Activated naive CD4-positive, alpha-beta T cell treated with anti-CD3 and anti-CD28 coated beads for 36 hours (primary cell): ENCODE measurements around the gene DYNLL1. TPM values are rescaled to one million over a fixed set of nuclear protein-coding genes. Genes with fewer than 3 reads are reported as not detected.

Experiments
- CTCF ChIA-PET: fragments of 350-600 bp; sonication (Branson Sonifier 250); formaldehyde crosslinking; loops from one replicate; lab custom pipeline; 2021; ENCODE audit warnings: antibody characterized with exemption; lab: Charles Lee
- DNase-seq: peaks from one replicate; pipeline ENCODE4 v3.0.0-alpha.2; 2020
- H3K27ac Mint-ChIP-seq: one replicate; pipeline ENCODE4 v1.8.0; 2021; ENCODE audit warnings: mild to moderate bottlenecking, mixed read lengths
- H3K27me3 Mint-ChIP-seq: one replicate; pipeline ENCODE4 v1.8.0; 2021; ENCODE audit warnings: low read depth, mixed read lengths
- H3K36me3 Mint-ChIP-seq: one replicate; pipeline ENCODE4 v1.8.0; 2021; ENCODE audit warnings: low read depth, mixed read lengths
- H3K4me1 Mint-ChIP-seq: one replicate; pipeline ENCODE4 v1.8.0; 2021; ENCODE audit warnings: low read depth, mixed read lengths
- H3K4me3 Mint-ChIP-seq: one replicate; pipeline ENCODE4 v1.8.0; 2021; ENCODE audit warnings: mild to moderate bottlenecking, moderate library complexity, mixed read lengths
- H3K9me3 Mint-ChIP-seq: one replicate; pipeline ENCODE4 v1.8.0; 2021; ENCODE audit warnings: mixed read lengths
- intact Hi-C: fragments of 100-400 bp; cut with micrococcal nuclease; formaldehyde crosslinking; loops from one replicate; pipeline ENCODE4 v1.15.1; 2023
- total RNA-seq, 2 experiments: library from RNA; stranded (reverse); gene quantifications; one replicate each; pipeline ENCODE4 v1.2.3, GENCODE V29; 2021

DYNLL1 gene
- total RNA-seq, 2 experiments from 2014 or later: 93.4 to 93.5 TPM

DNA sequence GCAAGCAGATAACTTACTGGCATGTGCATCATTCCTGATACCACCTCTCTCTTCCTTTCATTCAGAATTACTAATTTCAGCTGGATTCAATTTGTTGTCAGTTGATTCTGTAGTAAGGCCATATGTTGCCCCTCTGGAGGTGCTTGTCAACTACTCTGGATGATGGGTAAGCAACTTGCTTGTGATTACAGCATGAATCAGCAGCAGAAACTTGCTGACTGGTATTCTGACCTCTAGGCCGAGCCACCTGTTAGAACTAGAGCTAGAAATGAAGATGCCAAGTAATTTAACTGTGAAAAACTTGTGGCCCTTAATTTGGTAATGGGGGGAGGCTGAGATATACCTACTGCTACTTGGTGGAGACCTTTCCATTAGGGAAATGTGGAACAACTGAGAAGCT is 43.4 kb downstream of the DYNLL1 start:
- H3K4me3 Mint-ChIP-seq: no peak overlapping the region
- no peaks in the 10 kb centered on the region for H3K27me3 Mint-ChIP-seq
- CTCF ChIA-PET: interaction anchor here (0.6 to 1.1 kb wide), 3 partner anchors 20 to 70 kb away, joined by 3 read pairs; no protein-coding TSS in a partner anchor
- H3K27ac Mint-ChIP-seq: peak overlapping the region; percentile 73
- peaks cover 26% of the 10 kb centered on the region for H3K36me3 Mint-ChIP-seq
- intact Hi-C loops: loop anchor here (5.0 to 10.0 kb wide), 3 partner anchors 335 to 525 kb away; partner anchors contain the start of genes RAB35 and RPLP0
- peaks cover 71% of the 10 kb centered on the region for H3K4me1 Mint-ChIP-seq
- no peaks in the 10 kb centered on the region for H3K9me3 Mint-ChIP-seq
- DNase-seq: peak; percentile 23

DNA sequence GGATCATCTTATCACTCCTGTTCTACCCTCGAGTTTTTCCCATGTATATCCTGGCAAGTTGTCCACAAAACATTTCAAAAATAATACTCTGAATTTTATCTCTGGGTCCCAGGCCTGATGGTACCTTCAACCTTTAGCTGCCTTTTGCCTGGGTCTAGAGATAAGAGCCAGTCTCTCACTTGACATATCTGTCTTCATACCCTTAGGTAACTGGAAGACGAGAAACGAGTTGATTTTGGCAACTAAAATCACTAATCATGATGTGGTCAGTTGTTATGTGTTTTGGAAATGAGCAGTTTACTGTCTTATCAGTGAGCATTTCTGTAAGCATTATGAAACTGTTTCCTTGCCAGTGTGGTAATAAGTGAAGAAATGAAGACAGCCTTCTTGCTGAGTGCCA is 44.5 kb downstream of the DYNLL1 start:
- H3K27ac Mint-ChIP-seq: peak overlapping the region; percentile 5
- CTCF ChIA-PET: interaction anchor here (1.0 to 1.1 kb wide), 2 partner anchors 21 to 71 kb away, joined by 3 read pairs; no protein-coding TSS in a partner anchor
- peaks cover 24% of the 10 kb centered on the region for H3K36me3 Mint-ChIP-seq
- DNase-seq: no peak
- no peaks in the 10 kb centered on the region for H3K9me3 Mint-ChIP-seq
- intact Hi-C loops: no loop called here
- H3K27me3 Mint-ChIP-seq: no peaks in the 10 kb centered on the region
- peaks cover 72% of the 10 kb centered on the region for H3K4me1 Mint-ChIP-seq
- no peak overlapping the region for H3K4me3 Mint-ChIP-seq

DNA sequence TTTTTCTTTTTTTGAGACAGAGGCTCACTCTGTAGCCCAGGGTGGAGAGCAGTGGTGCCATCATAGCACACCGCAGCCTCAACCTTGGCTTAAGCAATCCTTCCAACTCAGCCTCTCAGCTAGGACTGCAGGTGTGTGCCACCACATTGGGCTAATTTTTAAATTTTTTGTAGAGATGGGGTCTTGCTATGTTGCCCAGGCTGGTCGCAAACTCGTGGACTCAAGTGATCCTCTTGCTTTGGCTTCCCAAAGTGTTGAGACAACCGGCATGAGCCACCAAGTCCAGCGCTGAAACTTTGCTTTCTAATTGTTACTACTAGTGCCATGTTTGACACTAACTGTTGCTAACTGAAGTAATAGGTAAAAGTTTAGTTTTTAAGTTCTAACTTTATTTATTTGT is 46.3 kb downstream of the DYNLL1 start:
- no peak for DNase-seq
- CTCF ChIA-PET: interaction anchor here (1.5 kb wide), 1 partner anchor 41 kb away, joined by 5 read pairs; no protein-coding TSS in a partner anchor
- no peaks in the 10 kb centered on the region for H3K27me3 Mint-ChIP-seq
- intact Hi-C loops: no loop called here
- no peaks in the 10 kb centered on the region for H3K9me3 Mint-ChIP-seq
- H3K36me3 Mint-ChIP-seq: peaks cover 21% of the 10 kb centered on the region
- H3K27ac Mint-ChIP-seq: no peak overlapping the region
- peaks cover 66% of the 10 kb centered on the region for H3K4me1 Mint-ChIP-seq
- H3K4me3 Mint-ChIP-seq: no peak overlapping the region

DNA sequence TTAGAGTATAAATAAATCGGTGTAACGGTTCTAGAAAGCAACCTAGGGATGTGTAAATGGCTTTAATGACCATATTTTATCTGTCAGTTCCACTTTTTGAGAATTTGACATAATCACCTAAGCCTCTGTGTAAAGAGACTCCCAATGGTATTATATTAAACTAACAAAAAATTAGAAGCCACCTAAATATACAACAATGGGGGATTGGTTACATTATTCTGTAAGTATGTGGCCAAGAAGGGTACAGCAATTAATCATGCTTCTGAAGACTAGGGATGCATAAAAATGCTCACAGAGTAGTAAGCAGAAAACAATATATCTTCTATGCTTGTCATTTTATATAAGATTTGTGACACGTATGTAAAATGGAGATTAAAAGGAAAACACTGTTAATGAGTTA is 48.8 kb downstream of the DYNLL1 start:
- Mint-ChIP-seq H3K27ac (no peak overlapping the region), H3K4me3 (no peak overlapping the region), H3K4me1 (peaks cover 41% of the 10 kb centered on the region), H3K9me3 (no peaks in the 10 kb centered on the region), H3K27me3 (no peaks in the 10 kb centered on the region), H3K36me3 (peaks cover 3% of the 10 kb centered on the region)
- CTCF ChIA-PET: interaction anchor here (0.6 kb wide), 2 partner anchors 17 to 105 kb away, joined by 3 read pairs; no protein-coding TSS in a partner anchor
- DNase-seq: no peak
- intact Hi-C loops: no loop called here

DNA sequence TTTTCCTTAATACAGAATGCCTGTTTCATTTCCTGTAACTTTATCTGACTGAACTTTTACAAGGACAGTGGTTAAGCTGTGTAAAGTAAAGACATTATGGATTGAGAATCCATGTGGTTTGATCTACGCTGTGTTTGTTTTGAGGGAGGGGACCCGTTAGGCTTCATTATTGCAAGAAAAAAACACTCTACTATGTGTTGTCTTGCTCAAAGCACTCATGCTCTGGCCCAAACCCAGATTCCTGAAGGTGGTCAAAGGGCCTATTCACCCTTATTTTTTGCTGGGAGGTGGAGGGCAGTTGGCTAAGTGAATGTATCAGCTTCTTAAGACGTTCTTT is 50.1 kb downstream of the DYNLL1 start:
- CTCF ChIA-PET: no interaction called here
- H3K4me1 Mint-ChIP-seq: peaks cover 30% of the 10 kb centered on the region
- DNase-seq: no peak
- no peak overlapping the region for H3K4me3 Mint-ChIP-seq
- H3K9me3 Mint-ChIP-seq: no peaks in the 10 kb centered on the region
- H3K27me3 Mint-ChIP-seq: no peaks in the 10 kb centered on the region
- intact Hi-C loops: no loop called here
- H3K36me3 Mint-ChIP-seq: peaks cover 3% of the 10 kb centered on the region
- no peak overlapping the region for H3K27ac Mint-ChIP-seq

Other genes starting within 250 kb of the DYNLL1 start
- gene PXN, start 230.4 kb upstream of the DYNLL1 start, total RNA-seq: 100 to 1,000 TPM; 109 to 112 TPM
- gene RNU4-2, start 204.2 kb upstream of the DYNLL1 start, total RNA-seq: 1,000 to 10,000 TPM; 1,318 to 2,532 TPM
- gene RNU4-1, start 202.9 kb upstream of the DYNLL1 start, total RNA-seq: 1,000 to 10,000 TPM in 1 of 2 experiments, 100 to 1,000 TPM in 1; 685 to 1,294 TPM
- 1 to 10 TPM; 2.0 to 3.7 TPM for gene SIRT4, start 193.8 kb upstream of the DYNLL1 start, total RNA-seq
- gene PLA2G1B, start 168.3 kb upstream of the DYNLL1 start, total RNA-seq: not detected
- under 1 TPM; 0.27 to 0.57 TPM for gene MSI1, start 126.9 kb upstream of the DYNLL1 start, total RNA-seq
- gene COX6A1, start 58.0 kb upstream of the DYNLL1 start, total RNA-seq: 100 to 1,000 TPM; 536 to 540 TPM
- 10 to 100 TPM; 56.8 to 59.2 TPM for gene TRIAP1, start 49.7 kb upstream of the DYNLL1 start, total RNA-seq
- 10 to 100 TPM; 33.1 to 35.3 TPM for gene GATC, start 49.7 kb upstream of the DYNLL1 start, total RNA-seq
- 100 to 1,000 TPM; 164 to 171 TPM for gene SRSF9, start 26.4 kb upstream of the DYNLL1 start, total RNA-seq
- 10 to 100 TPM; 29.5 TPM for gene COQ5, start 33.0 kb downstream of the DYNLL1 start, total RNA-seq
- 100 to 1,000 TPM; 159 to 166 TPM for gene RNF10, start 38.2 kb downstream of the DYNLL1 start, total RNA-seq
- 10 to 100 TPM; 44.2 to 45.0 TPM for gene POP5, start 85.3 kb downstream of the DYNLL1 start, total RNA-seq
- gene CABP1, start 144.5 kb downstream of the DYNLL1 start, total RNA-seq: not detected
- gene MLEC, start 191.0 kb downstream of the DYNLL1 start, total RNA-seq: 10 to 100 TPM; 78.6 to 89.7 TPM
- 10 to 100 TPM; 31.9 to 32.6 TPM for gene UNC119B, start 214.3 kb downstream of the DYNLL1 start, total RNA-seq
- gene ACADS, start 229.7 kb downstream of the DYNLL1 start, total RNA-seq: 10 to 100 TPM; 15.4 to 15.8 TPM